B cell (primary cell): Measurements from ENCODE around the gene PPP1R12A.

Experiments
- CTCF ChIP-seq: fragments of 200-600 bp; IDR thresholded peaks from one replicate; pipeline ENCODE4 v1.8.0; 2022; ENCODE audit warnings: antibody characterized with exemption, mild to moderate bottlenecking
- EZH2 ChIP-seq: IDR thresholded peaks from 2 replicates; pipeline ENCODE4 v1.6.1; 2012; ENCODE audit warnings: borderline replicate concordance, low read depth, mild to moderate bottlenecking, moderate library complexity, low read length; ENCODE audit not compliant: insufficient read depth, poor library complexity, severe bottlenecking

GRCh38 chr12:79935624-79936345, 888 bp upstream of the PPP1R12A start:
- TF ChIP-seq CTCF (no peak), EZH2 (no peak)
